Common myeloid progenitor, CD34-positive (primary cell): ENCODE data around the gene CD24.

Experiments
- CTCF ChIA-PET: fragments of 350-600 bp; sonication (Branson Sonifier 250); formaldehyde crosslinking; loops from one replicate; lab custom pipeline; 2021; ENCODE audit warnings: antibody characterized with exemption; lab: Charles Lee
- POLR2A ChIA-PET: fragments of 350-600 bp; sonication (Branson Sonifier 250); formaldehyde crosslinking; loops from one replicate; lab custom pipeline; 2021; ENCODE audit warnings: antibody characterized with exemption; lab: Charles Lee
- DNase-seq, 3 donors: peaks; one replicate each; pipeline versions ENCODE4 v3.0.0 to v3.0.0-alpha.2; 2013
- H3K27ac ChIP-seq, 2 experiments: 1 replicate in 1 of 2; 2 replicates in 1 of 2; pipeline ENCODE4 v1.7.0; 2013; ENCODE audit warnings: inconsistent platforms in 2 of 2, low read length in 2 of 2, mild to moderate bottlenecking in 2 of 2, low read depth in 1 of 2, moderate library complexity in 1 of 2; ENCODE audit not compliant: severe bottlenecking in 2 of 2, insufficient read depth in 1 of 2, poor library complexity in 1 of 2
- H3K27me3 ChIP-seq, 5 experiments: replicated peaks in 2 of 5; 1 replicate in 3 of 5; 2 replicates in 2 of 5; pipeline versions ENCODE4 v1.6.1 to v1.7.0; 2013; ENCODE audit warnings: low read length in 4 of 5, mild to moderate bottlenecking in 2 of 5, moderate library complexity in 2 of 5, inconsistent platforms in 1 of 5; ENCODE audit not compliant: insufficient read depth in 5 of 5, control insufficient read depth in 4 of 5
- H3K36me3 ChIP-seq, 4 experiments: 1 replicate in 2 of 4; 2 replicates in 2 of 4; pipeline versions ENCODE4 v1.6.1 to v1.7.0; 2013; ENCODE audit warnings: low read length in 3 of 4, control low read depth in 1 of 4, mild to moderate bottlenecking in 1 of 4; ENCODE audit not compliant: control insufficient read depth in 4 of 4, insufficient read depth in 4 of 4
- H3K4me1 ChIP-seq, 4 experiments: 1 replicate in 3 of 4; 2 replicates in 1 of 4; pipeline versions ENCODE4 v1.6.1 to v1.7.1; 2013; ENCODE audit warnings: low read length in 3 of 4, mild to moderate bottlenecking in 3 of 4, control low read depth in 1 of 4, inconsistent platforms in 1 of 4, moderate library complexity in 1 of 4; ENCODE audit not compliant: control insufficient read depth in 4 of 4, insufficient read depth in 4 of 4; ENCODE audit errors: control extremely low read depth in 1 of 4
- H3K4me3 ChIP-seq, 7 experiments: 1 replicate in 4 of 7; 2 replicates in 3 of 7; pipeline versions ENCODE4 v1.5.1 to v1.7.0; 2013; ENCODE audit warnings: mild to moderate bottlenecking in 7 of 7, low read length in 6 of 7, moderate library complexity in 6 of 7, inconsistent platforms in 2 of 7, low read depth in 2 of 7, control low read depth in 1 of 7; ENCODE audit not compliant: insufficient read depth in 4 of 7, control insufficient read depth in 1 of 7; ENCODE audit errors: extremely low read depth in 1 of 7
- H3K9me3 ChIP-seq, 5 experiments: 1 replicate in 4 of 5; 2 replicates in 1 of 5; pipeline versions ENCODE4 v1.6.1 to v1.7.1; 2013; ENCODE audit warnings: low read length in 4 of 5, mild to moderate bottlenecking in 2 of 5, inconsistent platforms in 1 of 5, low read depth in 1 of 5, moderate library complexity in 1 of 5; ENCODE audit not compliant: control insufficient read depth in 4 of 5, insufficient read depth in 2 of 5; ENCODE audit errors: control extremely low read depth in 1 of 5
- WGBS: methylation state at CpG from one replicate; pipeline ENCODE4 v1.1.5; 2013; ENCODE audit not compliant: insufficient coverage; 5-methylcytosine and 5-hydroxymethylcytosine counted together

Gene CD24

GRCh38 chr6:106977246-106977645, 2.7 kb upstream of the CD24 start:
- ChIA-PET CTCF (interaction anchor here (1.2 kb wide), 3 partner anchors 20 to 367 kb away, joined by 3 to 5 read pairs (median 3); no protein-coding TSS in a partner anchor), POLR2A (no interaction called here)
- peaks cover 10 to 53% (median 25%) of the 10 kb centered on the region in 5 experiments for H3K27me3 ChIP-seq
- peaks cover 8 to 21% (median 19%) of the 10 kb centered on the region in 4 experiments for H3K4me1 ChIP-seq
- DNase-seq: no peak
- no peak overlapping the region for H3K4me3 ChIP-seq
- WGBS: 92% methylated on average over 3 of the region's 3 CpGs
- no peak overlapping the region for H3K27ac ChIP-seq
- no peaks in the 10 kb centered on the region for H3K36me3 ChIP-seq
- no peaks in the 10 kb centered on the region for H3K9me3 ChIP-seq

- Histone ChIP-seq H3K27ac (no peak overlapping the region), H3K27me3 (peaks cover 11 to 61% (median 32%) of the 10 kb centered on the region in 5 experiments), H3K9me3 (no peaks in the 10 kb centered on the region), H3K4me1 (peaks cover 10 to 21% (median 19%) of the 10 kb centered on the region in 4 experiments), H3K4me3 (no peak overlapping the region), H3K36me3 (no peaks in the 10 kb centered on the region)
- ChIA-PET POLR2A (no interaction called here), CTCF (interaction anchor here (1.2 kb wide), 3 partner anchors 19 to 366 kb away, joined by 3 to 5 read pairs (median 3); no protein-coding TSS in a partner anchor)
- WGBS: 80% methylated on average over 3 of the region's 5 CpGs
- no peak for DNase-seq
Observed at GRCh38 chr6:106976270-106976669, 1.7 kb upstream of the CD24 start.

- Histone ChIP-seq H3K36me3 (no peaks in the 10 kb centered on the region), H3K27ac (no peak overlapping the region), H3K9me3 (no peaks in the 10 kb centered on the region), H3K4me3 (peak overlapping the region in 5 of 7 experiments; percentile 23 to 76 (median 63)), H3K4me1 (peaks cover 10 to 21% (median 19%) of the 10 kb centered on the region in 4 experiments), H3K27me3 (peaks cover 11 to 64% (median 32%) of the 10 kb centered on the region in 5 experiments)
- whole genome bisulfite sequencing: under 1% methylated on average over 11 of the region's 12 CpGs
- ChIA-PET CTCF (no interaction called here), POLR2A (no interaction called here)
- peak in 1 of 3 donors; percentile 30 for DNase-seq
Observed at GRCh38 chr6:106975738-106976064, 1.2 kb upstream of the CD24 start.

- Histone ChIP-seq H3K27ac (no peak overlapping the region), H3K27me3 (peaks cover 11 to 64% (median 32%) of the 10 kb centered on the region in 5 experiments), H3K36me3 (no peaks in the 10 kb centered on the region), H3K9me3 (no peaks in the 10 kb centered on the region), H3K4me1 (peaks cover 10 to 21% (median 19%) of the 10 kb centered on the region in 4 experiments), H3K4me3 (peak overlapping the region; percentile 23 to 76 (median 61))
- POLR2A ChIA-PET: no interaction called here
- WGBS: 0% methylated on average over 58 of the region's 90 CpGs
- peak in 2 of 3 donors; percentile 36 to 50 for DNase-seq
- CTCF ChIA-PET: no interaction called here
Observed at GRCh38 chr6:106974999-106975737, 639 bp upstream of the CD24 start.

- POLR2A ChIA-PET: no interaction called here
- H3K4me3 ChIP-seq: peak overlapping the region in 5 of 7 experiments; percentile 23 to 68 (median 55)
- H3K9me3 ChIP-seq: no peaks in the 10 kb centered on the region
- 2% methylated on average over 31 of the region's 32 CpGs for WGBS
- no peak overlapping the region for H3K27ac ChIP-seq
- DNase-seq: no peak
- no peaks in the 10 kb centered on the region for H3K36me3 ChIP-seq
- H3K27me3 ChIP-seq: peaks cover 11 to 67% (median 34%) of the 10 kb centered on the region in 5 experiments
- peaks cover 10 to 21% (median 19%) of the 10 kb centered on the region in 4 experiments for H3K4me1 ChIP-seq
- CTCF ChIA-PET: no interaction called here
Observed at GRCh38 chr6:106973836-106974335, 643 bp downstream of the CD24 start.

- under 1% methylated on average over 37 of the region's 49 CpGs for WGBS
- peaks cover 10 to 21% (median 19%) of the 10 kb centered on the region in 4 experiments for H3K4me1 ChIP-seq
- no peaks in the 10 kb centered on the region for H3K36me3 ChIP-seq
- H3K9me3 ChIP-seq: no peaks in the 10 kb centered on the region
- POLR2A ChIA-PET: no interaction called here
- peak overlapping the region in 4 of 7 experiments; percentile 53 to 68 (median 58) for H3K4me3 ChIP-seq
- DNase-seq: peak in 1 of 3 donors; percentile 25
- H3K27ac ChIP-seq: no peak overlapping the region
- CTCF ChIA-PET: no interaction called here
- H3K27me3 ChIP-seq: peaks cover 11 to 68% (median 34%) of the 10 kb centered on the region in 5 experiments
Observed at GRCh38 chr6:106973018-106973835, 1.3 kb downstream of the CD24 start.
